Breast epithelium (tissue), 4 donors: ENCODE data around the gene GJB6. TPM values are rescaled to one million over a fixed set of nuclear protein-coding genes. Genes with fewer than 3 reads are reported as not detected.

ENCODE experiments used
- DNase-seq, 2 donors: peaks; one replicate each; pipeline ENCODE4 v3.0.0-alpha.2; 2019; ENCODE audit warnings: low spot score in 2 of 2
- H3K27ac ChIP-seq, 2 donors: fragments of 200-600 bp; sonication (generic) in 1 of 2; one replicate each; pipeline ENCODE4 v1.5.1; 2016 to 2019; ENCODE audit warnings: mild to moderate bottlenecking in 1 of 2
- H3K27me3 ChIP-seq, 2 donors: fragments of 200-600 bp; sonication (generic) in 1 of 2; one replicate each; pipeline versions ENCODE4 v1.5.1 to v1.6.0; 2017 to 2019; ENCODE audit warnings: control low read depth in 1 of 2, mild to moderate bottlenecking in 1 of 2
- H3K36me3 ChIP-seq: fragments of 200-600 bp; one replicate; pipeline ENCODE4 v1.5.1; 2019
- H3K4me1 ChIP-seq, 2 donors: fragments of 200-600 bp; sonication (generic); one replicate each; pipeline ENCODE4 v1.5.1; 2016 to 2019; ENCODE audit warnings: control low read depth in 1 of 2
- H3K4me3 ChIP-seq, 3 donors: fragments of 200-600 bp; sonication (generic); 1 replicate in 2 of 3; 2 replicates in 1 of 3; pipeline ENCODE4 v1.5.1; 2016 to 2019; ENCODE audit warnings: mild to moderate bottlenecking in 3 of 3, moderate library complexity in 2 of 3
- H3K9me3 ChIP-seq, 2 donors: fragments of 200-600 bp; sonication (generic) in 1 of 2; one replicate each; pipeline ENCODE4 v1.5.1; 2016 to 2019; ENCODE audit warnings: control low read depth in 1 of 2
- CTCF ChIP-seq, 3 donors: fragments of 450-650 bp; IDR thresholded peaks; one replicate each; pipeline ENCODE4 v1.5.1; 2016 to 2017; ENCODE audit warnings: antibody characterized with exemption in 3 of 3, mild to moderate bottlenecking in 3 of 3, moderate library complexity in 3 of 3
- POLR2A ChIP-seq: fragments of 450-650 bp; IDR thresholded peaks from one replicate; pipeline ENCODE4 v1.6.1; 2016; ENCODE audit warnings: antibody characterized with exemption, mild to moderate bottlenecking, moderate library complexity
- POLR2AphosphoS5 ChIP-seq, 3 donors: sonication (generic); formaldehyde crosslinking; IDR thresholded peaks; one replicate each; pipeline ENCODE4 v1.6.1; 2017; ENCODE audit warnings: antibody characterized with exemption in 3 of 3
- intact Hi-C: fragments of 100-400 bp; cut with DNase I; formaldehyde crosslinking; loops from one replicate; pipeline ENCODE4 v1.15.1; 2023; ENCODE audit warnings: low total_unique reads
- total RNA-seq, 3 donors: library from RNA; depleted of rRNA; stranded (reverse); fragments of >200 nt; gene quantifications; one replicate each; pipeline ENCODE4 v1.1.0, GENCODE V29; 2016

The GJB6 gene
- total RNA-seq, 3 donors from 2014 or later: not detected

- TF ChIP-seq POLR2A (no peak), CTCF (IDR thresholded peaks at IDR 0.05) (no peak), POLR2AphosphoS5 (IDR thresholded peaks at IDR 0.05) (no peak)
- Histone ChIP-seq H3K27me3 (peaks cover 0 to 6% of the 10 kb centered on the region in 2 donors), H3K4me3 (peak overlapping the region in 2 of 3 donors; percentile 28 to 43), H3K27ac (no peak overlapping the region), H3K9me3 (no peaks in the 10 kb centered on the region), H3K36me3 (no peaks in the 10 kb centered on the region), H3K4me1 (no peaks in the 10 kb centered on the region)
- intact Hi-C loops: no loop called here
- no peak for DNase-seq
Observed at GRCh38 chr13:20258208-20258962, 26.3 kb upstream of the GJB6 start.

DNA sequence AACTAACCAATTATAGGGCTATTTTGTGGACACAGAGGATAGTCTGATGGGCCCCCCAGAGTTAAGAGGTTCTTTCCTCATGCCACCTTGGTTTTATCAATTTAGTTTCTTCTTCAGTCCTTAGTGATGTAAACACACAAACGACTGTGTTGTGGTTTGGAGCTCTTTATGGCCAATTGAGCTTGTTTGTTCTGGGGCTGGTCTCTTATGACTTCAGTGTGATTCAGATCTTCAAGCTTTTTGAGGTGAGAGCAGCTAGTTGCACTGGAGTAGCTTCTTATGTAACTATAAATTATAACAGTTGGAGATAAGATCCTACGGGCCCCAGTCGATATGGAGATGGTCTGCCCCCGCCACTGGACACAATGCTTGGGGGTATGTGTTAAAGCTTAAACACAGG, 22.0 kb upstream of the GJB6 start:
- intact Hi-C loops: loop anchor here (5.0 kb wide), 1 partner anchor 553 kb away; no protein-coding TSS in a partner anchor

GRCh38 chr13:20249913-20250312, 17.8 kb upstream of the GJB6 start:
- intact Hi-C loops: loop anchor here (5.0 kb wide), 1 partner anchor 557 kb away; no protein-coding TSS in a partner anchor
- peaks cover 0 to 2% of the 10 kb centered on the region in 2 donors for H3K27me3 ChIP-seq
- no peaks in the 10 kb centered on the region for H3K4me1 ChIP-seq
- TF ChIP-seq POLR2A: no peak
- TF ChIP-seq CTCF (IDR thresholded peaks at IDR 0.05): no peak
- TF ChIP-seq POLR2AphosphoS5 (IDR thresholded peaks at IDR 0.05): no peak
- H3K27ac ChIP-seq: no peak overlapping the region
- DNase-seq: no peak
- H3K36me3 ChIP-seq: no peaks in the 10 kb centered on the region
- no peak overlapping the region for H3K4me3 ChIP-seq
- no peaks in the 10 kb centered on the region for H3K9me3 ChIP-seq

More for the DNA sequence above, 22.0 kb upstream of the GJB6 start:
- no peak for TF ChIP-seq POLR2AphosphoS5 (IDR thresholded peaks at IDR 0.05)
- TF ChIP-seq POLR2A: no peak
- no peak for TF ChIP-seq CTCF (IDR thresholded peaks at IDR 0.05)
- no peaks in the 10 kb centered on the region for H3K4me1 ChIP-seq
- no peaks in the 10 kb centered on the region for H3K36me3 ChIP-seq
- H3K9me3 ChIP-seq: no peaks in the 10 kb centered on the region
- no peak overlapping the region for H3K4me3 ChIP-seq
- DNase-seq: no peak
- H3K27me3 ChIP-seq: peaks cover 0 to 8% of the 10 kb centered on the region in 2 donors
- no peak overlapping the region for H3K27ac ChIP-seq

DNA sequence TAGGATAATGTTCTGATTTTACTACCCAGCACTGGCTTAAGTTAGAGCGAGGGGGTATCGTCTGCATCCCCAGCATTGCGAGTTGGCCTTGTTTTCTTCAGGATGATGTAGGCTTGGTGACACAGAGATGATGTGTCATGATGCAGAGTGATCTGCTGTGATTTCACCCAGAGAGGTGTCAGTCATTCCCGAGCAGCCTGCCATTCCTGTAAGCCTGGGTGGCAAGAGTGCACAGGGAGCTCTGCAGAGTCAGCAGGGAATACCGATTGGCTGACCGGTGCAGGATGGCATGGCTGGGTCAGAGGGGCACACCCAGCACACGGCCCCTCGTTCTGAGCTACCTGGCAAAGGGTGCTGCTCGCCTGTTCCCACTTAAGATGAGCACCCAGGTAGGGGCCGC, 15.8 kb upstream of the GJB6 start:
- Histone ChIP-seq H3K4me3 (no peak overlapping the region), H3K27me3 (peaks cover 0 to 2% of the 10 kb centered on the region in 2 donors), H3K27ac (no peak overlapping the region), H3K9me3 (no peaks in the 10 kb centered on the region), H3K36me3 (no peaks in the 10 kb centered on the region), H3K4me1 (no peaks in the 10 kb centered on the region)
- intact Hi-C loops: no loop called here
- no peak for DNase-seq
- TF ChIP-seq POLR2A (no peak), POLR2AphosphoS5 (IDR thresholded peaks at IDR 0.05) (no peak), CTCF (IDR thresholded peaks at IDR 0.05) (no peak)

- Histone ChIP-seq H3K27ac (no peak overlapping the region), H3K9me3 (no peaks in the 10 kb centered on the region), H3K27me3 (peaks cover 0 to 2% of the 10 kb centered on the region in 2 donors), H3K4me3 (no peak overlapping the region), H3K4me1 (no peaks in the 10 kb centered on the region), H3K36me3 (no peaks in the 10 kb centered on the region)
- no peak for DNase-seq
- intact Hi-C loops: no loop called here
- TF ChIP-seq POLR2AphosphoS5 (IDR thresholded peaks at IDR 0.05): no peak
- TF ChIP-seq CTCF (IDR thresholded peaks at IDR 0.05): no peak
- TF ChIP-seq POLR2A: no peak
Observed at GRCh38 chr13:20247403-20247802, 15.3 kb upstream of the GJB6 start.
